ACHN (cell line): Measurements from ENCODE around the gene SUSD2.
"Not testable (repeated sequence)": the region's sequence is repeated elsewhere in the genome, so short reads cannot be mapped to it uniquely, and the experiment has no call there.

Experiments
- DNase-seq: peaks from one replicate; pipeline ENCODE4 v3.0.0-alpha.2; 2015
- in situ Hi-C: cut with HindIII; loops from 2 replicates; pipeline ENCODE4 v1.10.0; 2017; ENCODE audit warnings: low sequenced_read_pairs, low pct_ligation_motif_present, low pct_unique_long_range_greater_than_20kb

SUSD2 gene

GRCh38 chr22:24203856-24204255 is 22.6 kb downstream of the SUSD2 start:
- in situ Hi-C loops, result not testable (repeated sequence)

GRCh38 chr22:24205438-24206195 is 24.3 kb downstream of the SUSD2 start:
- no peak for DNase-seq
- in situ Hi-C loops, result no loop called here

More at GRCh38 chr22:24203856-24204255, 22.6 kb downstream of the SUSD2 start:
- DNase-seq, result not testable (repeated sequence)

GRCh38 chr22:24206460-24207263 is 25.4 kb downstream of the SUSD2 start:
- DNase-seq, in situ Hi-C loops: not testable (repeated sequence)

- in situ Hi-C loops, result no loop called here
- no peak for DNase-seq
Measured at GRCh38 chr22:24207264-24208011, 26.2 kb downstream of the SUSD2 start.

DNA sequence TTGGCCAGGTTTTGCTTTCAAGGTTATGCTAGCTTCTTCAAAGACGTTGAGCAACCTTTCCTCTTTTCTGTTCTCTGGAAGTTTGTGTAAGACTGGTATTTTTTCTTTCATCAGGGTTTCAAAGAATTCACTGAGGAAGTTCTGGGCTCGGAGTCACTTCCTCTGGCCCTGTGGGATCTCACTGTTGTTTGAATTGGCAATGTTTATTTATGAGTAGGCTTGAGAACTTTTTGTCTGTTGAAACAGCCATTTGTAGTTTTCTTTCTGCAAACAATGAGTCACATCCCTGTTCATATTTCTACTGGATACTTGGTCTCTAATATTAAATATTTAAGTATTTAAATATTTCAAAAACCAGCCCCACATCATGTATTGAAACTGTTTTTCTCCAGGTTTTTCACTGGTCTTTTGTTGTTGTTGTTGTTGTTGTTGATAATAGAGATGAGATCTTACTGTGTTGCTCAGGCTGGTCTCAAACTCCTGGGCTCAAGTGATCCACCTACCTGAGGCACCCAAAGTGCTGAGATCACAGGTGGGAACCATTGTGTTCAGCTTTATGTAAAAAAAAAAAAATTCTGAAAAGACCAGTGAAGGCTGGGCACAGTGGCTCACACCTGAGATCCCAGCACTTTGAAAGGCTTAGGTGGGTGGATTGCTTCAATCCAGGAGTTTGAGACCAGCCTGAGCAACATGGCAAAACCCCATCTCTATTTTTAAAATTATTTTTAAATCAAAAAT is 26.9 kb downstream of the SUSD2 start:
- in situ Hi-C loops, result no loop called here
- no peak for DNase-seq

DNA sequence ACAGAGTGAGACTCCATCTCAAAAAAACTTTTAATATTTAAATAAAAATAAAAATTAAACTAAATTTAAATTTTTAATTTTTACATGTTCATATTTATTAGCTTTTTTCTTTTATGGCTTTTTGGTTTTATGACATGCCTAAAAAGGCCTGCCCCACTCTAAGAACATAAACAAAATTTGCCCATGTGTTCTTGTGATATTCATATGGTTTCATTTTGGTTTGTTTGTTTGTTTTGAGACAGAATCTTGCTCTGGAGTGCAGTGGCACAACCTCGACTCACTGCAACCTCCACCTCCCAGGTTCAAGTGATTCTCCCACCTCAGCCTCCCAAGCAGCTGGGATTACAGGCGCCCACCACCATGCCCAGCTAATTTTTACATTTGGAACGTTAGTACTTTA is 27.7 kb downstream of the SUSD2 start:
- in situ Hi-C loops, result no loop called here
- DNase-seq, result no peak

GRCh38 chr22:24209687-24210086 is 28.4 kb downstream of the SUSD2 start:
- in situ Hi-C loops, result no loop called here
- no peak for DNase-seq

- in situ Hi-C loops, DNase-seq: not testable (repeated sequence)
Measured at GRCh38 chr22:24210409-24210808, 29.1 kb downstream of the SUSD2 start.

DNA sequence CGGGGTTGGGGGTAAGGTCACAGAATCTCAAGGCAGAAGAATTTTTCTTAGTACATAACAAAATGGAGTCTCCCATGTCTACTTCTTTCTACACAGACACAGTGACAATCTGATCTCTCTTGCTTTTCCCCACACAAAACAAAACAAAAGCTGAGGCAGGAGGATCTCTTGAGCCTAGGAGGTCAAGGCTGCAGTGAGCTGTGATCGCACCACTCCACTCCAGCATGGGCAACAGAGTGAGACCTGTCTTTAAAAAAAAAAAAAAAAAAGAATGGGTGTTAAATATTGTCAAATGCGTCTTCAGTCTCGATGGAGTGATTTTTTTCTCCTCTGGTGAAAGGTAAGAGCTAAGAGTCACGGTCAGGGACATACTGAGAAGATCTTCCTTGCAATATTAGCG is 30.4 kb downstream of the SUSD2 start:
- DNase-seq, in situ Hi-C loops: not testable (repeated sequence)

DNA sequence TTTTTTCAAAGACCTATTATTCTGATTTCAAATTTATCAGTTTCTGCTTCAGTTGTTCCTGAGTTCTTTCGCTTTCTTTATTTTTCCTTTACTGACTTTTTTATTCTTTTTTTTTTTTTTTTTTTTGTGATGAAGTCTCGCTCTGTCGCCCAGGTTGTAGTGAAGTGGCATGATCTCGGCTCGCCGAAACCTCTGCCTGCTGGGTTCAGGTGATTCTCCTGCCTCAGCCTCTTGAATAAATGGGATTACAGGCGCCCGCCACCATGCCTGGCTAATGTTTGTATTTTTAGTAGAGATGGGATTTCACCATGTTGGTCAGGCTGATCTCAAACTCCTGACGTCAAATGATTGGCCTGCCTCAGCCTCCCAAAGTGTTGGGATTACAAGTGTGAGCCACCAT is 31.8 kb downstream of the SUSD2 start:
- DNase-seq, in situ Hi-C loops: not testable (repeated sequence)

- DNase-seq, result no peak
- in situ Hi-C loops, result no loop called here
Measured at GRCh38 chr22:24214467-24215285, 33.4 kb downstream of the SUSD2 start.

DNA sequence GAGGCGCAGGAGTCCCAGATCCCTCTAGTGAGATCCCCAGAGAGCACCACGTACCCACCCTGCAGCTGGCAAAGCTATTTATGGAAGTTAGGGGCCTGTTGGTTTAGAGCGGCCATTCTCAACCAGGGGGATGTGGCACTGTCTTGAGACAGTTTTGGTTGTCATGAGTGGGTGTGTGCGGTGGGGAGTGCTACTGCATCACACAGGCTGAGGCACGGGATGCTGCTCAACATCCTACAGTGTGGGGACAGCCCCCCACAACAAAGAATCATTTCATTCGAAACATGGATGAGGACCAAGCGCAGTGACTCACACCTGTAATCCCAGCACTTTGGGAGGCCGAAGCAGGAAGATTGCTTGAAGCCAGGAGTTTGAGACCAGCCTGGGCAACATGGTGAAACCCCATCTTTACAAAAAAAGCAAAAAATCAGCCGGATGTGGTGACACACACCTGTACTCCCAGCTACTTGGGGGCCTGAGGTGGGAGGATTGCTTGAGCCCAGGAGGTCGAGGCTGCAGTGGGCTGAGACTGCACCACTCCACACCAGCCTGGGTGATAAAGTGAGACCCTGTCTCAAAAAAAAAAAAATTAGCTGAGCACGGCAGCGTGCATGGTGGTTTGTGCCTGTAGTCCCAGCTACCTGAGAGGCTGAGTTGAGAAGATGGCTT is 35.4 kb downstream of the SUSD2 start:
- DNase-seq, result no peak
- in situ Hi-C loops, result no loop called here

GRCh38 chr22:24217384-24217783 is 36.1 kb downstream of the SUSD2 start:
- DNase-seq, result no peak
- in situ Hi-C loops, result no loop called here

GRCh38 chr22:24219750-24220149 is 38.5 kb downstream of the SUSD2 start:
- in situ Hi-C loops, result no loop called here
- no peak for DNase-seq

- in situ Hi-C loops, result no loop called here
Measured at GRCh38 chr22:24224468-24224867, 43.2 kb downstream of the SUSD2 start.

DNA sequence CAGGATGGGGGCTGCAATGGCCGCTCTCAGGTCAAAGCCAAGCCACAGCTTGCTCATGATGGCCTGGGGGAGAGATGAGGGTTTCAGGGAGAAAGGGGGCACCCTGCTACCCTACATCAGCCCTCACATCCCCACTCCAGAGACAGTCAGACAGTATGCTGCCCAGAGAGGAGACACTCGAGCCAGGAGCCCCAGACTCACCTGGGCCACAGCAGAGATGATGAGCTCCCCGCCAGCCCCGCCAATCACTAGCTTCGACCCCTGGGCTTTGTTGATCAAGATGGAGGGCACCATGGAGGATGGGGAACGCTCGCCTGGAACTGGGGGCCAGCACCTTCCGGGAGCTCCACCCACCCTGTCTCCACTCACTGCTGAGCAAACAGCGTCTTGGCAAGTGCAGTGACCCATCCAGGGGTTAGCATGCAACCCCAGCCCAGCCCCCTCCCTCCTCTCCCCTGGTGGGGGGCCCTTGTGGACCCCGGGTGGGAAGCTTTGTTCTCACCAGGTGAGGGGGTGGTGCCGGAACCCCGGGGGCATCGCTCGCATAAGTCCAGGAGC is 43.8 kb downstream of the SUSD2 start:
- no peak for DNase-seq
- in situ Hi-C loops, result no loop called here

More at GRCh38 chr22:24224468-24224867, 43.2 kb downstream of the SUSD2 start:
- no peak for DNase-seq

DNA sequence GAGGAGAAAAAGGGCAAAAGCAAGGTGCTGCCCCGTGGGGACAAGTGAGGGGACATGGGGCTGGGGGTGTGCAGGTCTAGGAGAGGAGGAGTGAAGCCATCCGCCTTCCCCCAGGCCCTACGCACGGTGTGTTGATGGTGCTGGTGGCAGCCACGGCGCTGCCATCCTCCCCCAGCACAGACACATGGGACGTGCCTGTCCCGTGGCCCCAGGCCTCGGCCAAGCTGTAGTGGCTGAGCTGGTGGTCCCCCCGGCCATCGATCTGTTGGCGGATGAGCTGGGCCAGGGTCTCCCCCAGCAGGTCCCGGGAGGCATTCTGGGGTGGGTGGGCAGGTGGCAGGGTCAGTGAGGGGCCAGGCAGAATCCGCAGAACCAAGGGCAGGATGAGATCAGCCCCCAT is 44.7 kb downstream of the SUSD2 start:
- in situ Hi-C loops, result no loop called here
- no peak for DNase-seq
